SW 1271 (cell line): ENCODE data around the gene SOS2.
A peak's percentile ranks its signal among the peaks of the same experiment; 100 is the strongest.

Experiments
- DNase-seq, 2 experiments: peaks; one replicate each; lab custom pipeline; 2025; lab: John Stamatoyannopoulos, UW

Gene SOS2

DNA sequence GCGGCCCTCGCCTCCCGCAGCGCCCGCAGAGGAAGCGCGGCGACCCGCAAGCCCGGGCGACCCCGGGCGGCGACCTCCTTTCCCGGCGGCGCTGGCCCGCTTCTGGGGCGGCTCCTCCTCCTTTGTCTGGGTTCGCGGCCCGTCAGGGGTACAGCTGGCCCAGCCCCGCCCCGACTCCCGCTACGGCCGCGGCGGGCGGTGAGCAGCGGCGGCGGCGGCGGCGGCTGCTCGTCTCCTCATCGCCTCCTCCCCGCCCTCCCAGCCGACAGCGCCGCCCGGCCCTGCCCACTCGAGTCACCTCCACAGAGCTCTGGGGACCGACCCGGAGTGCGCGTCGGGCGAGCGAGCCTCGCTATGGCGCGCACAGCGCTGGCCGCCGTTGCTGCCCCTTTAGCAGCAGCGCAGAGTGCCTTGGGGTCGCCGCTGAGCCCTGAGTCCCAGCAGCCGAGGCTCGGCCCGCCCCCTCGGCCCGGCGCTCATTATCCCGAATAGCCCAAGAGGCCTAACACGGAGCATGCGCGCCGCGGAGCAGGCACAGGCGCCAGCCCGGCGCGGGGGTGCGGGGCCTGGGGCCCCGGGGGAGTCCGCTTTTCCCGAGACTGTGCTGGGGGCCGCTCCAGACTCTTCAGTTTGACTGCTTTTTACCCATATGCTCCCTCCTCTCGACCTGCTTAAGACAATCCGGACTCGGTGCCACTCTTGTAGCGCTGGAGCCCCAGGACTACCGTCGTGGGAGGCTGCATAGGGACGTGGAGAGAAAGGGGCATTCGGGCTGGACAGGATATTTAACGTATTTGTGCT lies at the start of gene SOS2:
TSS of gene SOS2 (minus strand) at position 104 of the 801 bp plus-strand sequence. CDS start 295 bp downstream, outside the sequence.
- DNase-seq = peak; percentile 59 to 90

- DNase-seq = no peak
These were observed 41.1 kb upstream of the SOS2 start for GRCh38 chr14:50272498-50272897.

DNA sequence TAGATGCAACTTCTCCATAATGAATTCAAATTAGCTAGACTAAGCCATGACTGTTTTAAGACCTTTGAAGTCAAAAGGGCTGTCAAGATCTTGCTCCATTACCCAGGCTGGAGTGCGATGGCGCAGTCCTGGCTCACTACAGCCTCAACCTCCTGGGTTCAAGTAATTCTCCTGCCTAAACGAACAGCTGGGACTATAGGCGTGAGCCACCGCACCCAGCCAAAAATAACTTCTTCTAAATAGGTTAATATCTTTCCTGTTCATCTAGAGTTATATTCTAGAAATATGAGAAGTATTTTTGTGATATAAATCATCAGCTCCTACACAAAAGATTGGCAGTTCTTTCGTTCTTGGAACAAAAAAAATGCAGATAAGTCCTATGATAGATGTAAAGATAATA lies 39.6 kb upstream of the SOS2 start:
- no peak for DNase-seq

- DNase-seq = no peak
These were observed 33.7 kb upstream of the SOS2 start for GRCh38 chr14:50265029-50265428.

GRCh38 chr14:50263321-50263720 lies 31.9 kb upstream of the SOS2 start:
- DNase-seq = no peak

DNA sequence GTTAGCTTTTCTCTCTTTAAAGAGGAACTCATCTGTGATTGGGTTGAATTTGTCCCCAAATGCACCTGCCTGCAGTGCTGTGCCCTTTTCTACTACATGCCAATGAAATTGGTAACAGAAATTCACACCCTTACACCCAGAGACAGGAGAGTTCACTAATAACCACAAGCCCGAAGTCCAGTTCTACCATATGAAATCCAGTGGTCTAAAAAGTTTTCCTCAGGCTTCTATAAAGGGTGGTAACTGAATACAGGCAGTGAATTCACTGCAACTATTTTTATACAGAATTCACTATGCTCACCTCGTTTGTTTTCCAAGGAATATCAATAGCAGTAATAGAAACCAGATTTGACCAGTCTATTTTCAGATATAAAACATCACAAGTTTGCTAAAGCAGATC lies 31.5 kb upstream of the SOS2 start:
- no peak for DNase-seq

GRCh38 chr14:50260511-50260910 lies 29.1 kb upstream of the SOS2 start:
- DNase-seq = peak in 1 of 2 experiments; percentile 25

DNA sequence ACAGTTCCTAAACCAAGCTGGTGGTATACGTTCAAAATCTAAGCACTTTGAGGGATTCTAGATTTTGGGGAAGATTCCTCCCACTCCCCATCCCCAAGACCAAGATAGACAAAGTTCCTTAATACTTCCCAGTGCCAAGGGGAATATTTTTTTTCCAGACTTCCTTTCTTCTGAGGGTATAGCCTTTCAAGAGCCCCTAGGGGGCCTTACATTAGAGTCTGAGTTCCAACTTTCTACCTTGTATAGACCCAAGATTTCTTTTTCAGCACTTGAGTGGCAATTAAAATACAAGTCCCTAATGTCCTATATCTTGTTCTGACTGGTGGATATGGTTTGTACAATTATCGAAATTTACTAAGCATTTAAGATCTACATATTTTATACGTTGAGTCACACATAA lies 28.7 kb upstream of the SOS2 start:
- peak in 1 of 2 experiments; percentile 11 for DNase-seq

- no peak for DNase-seq
These were observed 26.4 kb upstream of the SOS2 start for GRCh38 chr14:50257732-50258131.

DNA sequence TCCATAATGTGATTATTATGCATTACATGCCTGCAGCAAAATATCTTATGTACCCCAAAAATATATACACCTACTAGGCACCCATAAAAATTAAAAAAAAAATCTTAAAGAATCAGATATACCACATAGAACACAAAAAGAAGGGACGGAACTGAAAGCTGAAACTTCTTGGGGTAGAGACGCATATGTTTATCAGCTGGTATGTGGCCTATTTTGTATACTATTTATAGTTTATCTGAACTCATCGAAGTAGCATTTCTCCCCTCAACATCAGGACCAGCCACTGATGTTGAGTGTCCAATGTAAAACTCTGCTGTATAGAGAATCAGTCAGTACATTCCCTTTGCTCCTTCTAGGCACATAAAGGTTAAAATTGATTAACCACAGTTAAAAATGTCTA lies 22.9 kb upstream of the SOS2 start:
- DNase-seq = no peak

DNA sequence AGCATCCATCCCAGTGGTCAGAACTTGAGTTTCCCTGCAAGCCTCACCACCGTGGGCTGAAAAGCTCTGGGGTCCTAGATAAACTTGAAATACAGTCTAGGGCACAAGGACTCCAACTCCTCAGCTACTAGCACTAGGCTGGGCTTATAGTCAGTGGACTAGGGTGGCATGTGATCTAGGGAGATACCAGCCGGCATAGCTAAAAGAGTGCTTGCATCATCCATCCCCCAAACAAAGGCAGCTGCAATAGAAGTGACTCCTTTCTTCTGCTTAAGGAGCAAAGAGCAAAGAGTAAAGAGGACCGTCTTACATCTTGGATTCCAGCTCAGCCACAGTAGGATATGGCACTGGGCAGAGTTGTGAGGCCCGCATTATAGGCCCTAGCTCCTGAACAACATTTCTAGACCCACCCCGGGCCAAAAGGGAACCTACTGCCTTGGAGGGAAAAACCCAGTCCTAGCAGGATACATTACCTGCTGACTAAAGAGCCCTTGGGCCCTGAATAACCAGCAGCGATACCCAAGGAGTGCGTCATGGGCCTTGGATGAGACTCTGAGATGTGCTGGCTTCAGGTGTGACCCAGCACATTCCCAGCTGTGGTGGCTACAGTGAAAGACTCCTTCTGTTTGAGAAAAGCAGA lies 17.9 kb upstream of the SOS2 start:
- no peak for DNase-seq

GRCh38 chr14:50247245-50247644 lies 15.9 kb upstream of the SOS2 start:
- no peak for DNase-seq

GRCh38 chr14:50242566-50243310 lies 11.4 kb upstream of the SOS2 start:
- DNase-seq = no peak

DNA sequence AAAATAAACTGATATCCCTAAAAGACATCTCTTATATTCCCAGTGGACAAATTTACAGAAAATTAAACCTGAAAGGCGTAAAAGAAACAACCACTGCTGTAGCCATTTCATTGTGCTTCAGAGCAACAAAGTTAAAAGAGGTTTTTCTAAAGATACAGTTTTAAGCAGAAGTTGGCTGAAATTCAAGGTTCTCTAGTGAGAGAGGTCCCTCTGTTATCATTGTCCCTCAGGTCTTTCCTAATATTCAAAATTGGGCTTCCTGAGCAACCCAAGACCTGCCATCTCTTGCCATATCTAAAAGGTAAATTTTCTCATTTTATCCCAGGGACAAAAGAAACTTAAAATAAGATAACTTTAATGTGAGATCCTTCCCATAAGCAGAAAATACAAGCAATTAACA lies 10.7 kb upstream of the SOS2 start:
- DNase-seq = no peak

GRCh38 chr14:50237427-50237826 lies 6.0 kb upstream of the SOS2 start:
- DNase-seq = no peak

DNA sequence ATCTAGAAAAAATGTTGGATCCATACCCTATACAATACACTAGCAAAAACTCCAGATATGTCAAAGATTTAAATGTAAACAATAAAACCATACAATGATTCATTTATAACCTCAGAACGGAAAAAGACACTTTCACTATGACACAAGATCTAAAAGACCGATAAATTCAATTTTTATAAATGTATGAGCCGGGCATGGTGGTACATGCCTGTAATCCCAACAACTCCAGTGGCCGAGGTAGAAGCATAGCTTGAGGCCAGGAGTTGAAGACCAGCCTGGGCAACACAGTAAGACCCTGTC lies 2.5 kb upstream of the SOS2 start:
- DNase-seq = no peak

- no peak for DNase-seq
These were observed 2.0 kb upstream of the SOS2 start for GRCh38 chr14:50233166-50233950.

DNA sequence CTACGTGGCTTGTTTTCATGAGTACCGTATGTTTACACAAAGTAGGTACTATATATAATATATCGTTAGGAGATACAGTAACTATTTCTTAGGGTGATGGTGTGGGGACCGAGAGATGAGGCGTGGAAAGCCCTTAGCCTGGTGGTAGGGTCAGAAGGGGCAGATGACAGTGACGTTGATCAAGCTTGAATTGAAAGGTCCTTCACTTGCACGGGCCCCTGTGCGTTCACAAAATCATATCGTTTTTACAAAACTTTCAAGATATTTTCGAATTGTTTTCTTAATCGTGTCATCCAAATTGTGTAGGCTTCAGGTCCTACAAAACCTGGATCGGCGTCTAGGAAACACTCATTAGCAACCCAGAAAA lies 881 bp upstream of the SOS2 start:
- DNase-seq = no peak

DNA sequence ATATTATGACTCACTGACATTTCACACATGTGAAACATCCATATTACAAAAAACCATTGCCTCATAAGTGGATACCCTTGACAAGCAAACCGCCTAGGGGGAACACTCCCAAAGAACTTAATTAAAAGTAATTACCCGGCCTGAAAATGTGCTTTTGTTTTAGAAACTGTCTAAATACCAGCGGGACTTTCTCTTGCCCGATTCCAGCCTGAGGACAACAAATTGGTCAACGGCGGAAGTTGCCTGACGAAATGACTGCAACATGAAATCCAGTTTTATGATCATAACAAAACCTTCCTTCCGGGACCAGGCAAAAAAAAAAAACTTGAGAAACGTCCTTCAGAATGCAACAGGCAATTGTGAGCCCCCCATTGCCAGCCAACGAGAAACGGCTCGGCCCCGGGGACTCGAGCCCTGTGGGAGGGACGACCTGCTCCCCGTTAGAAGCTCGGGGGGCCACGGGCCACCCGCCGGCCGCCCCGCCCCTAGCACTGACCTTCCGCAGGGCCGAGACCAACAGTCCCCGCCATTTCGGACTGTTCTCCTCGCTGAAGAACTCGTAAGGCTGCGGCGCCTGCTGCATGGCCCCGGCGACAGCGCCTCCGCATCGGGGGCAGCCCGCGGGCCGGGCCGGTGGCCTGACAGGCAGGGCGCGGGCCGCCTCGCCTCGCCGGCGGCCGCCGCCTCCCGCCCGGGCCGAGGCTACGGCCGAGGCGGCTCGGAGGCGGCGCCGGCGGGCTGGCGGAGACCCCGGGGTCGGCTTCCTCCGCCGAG lies 490 bp downstream of the SOS2 start:
- DNase-seq = peak; percentile 31 to 69

GRCh38 chr14:50230401-50230700 lies 1.0 kb downstream of the SOS2 start:
- no peak for DNase-seq

- no peak for DNase-seq
These were observed 1.7 kb downstream of the SOS2 start for GRCh38 chr14:50229681-50230080.

GRCh38 chr14:50228313-50228712 lies 3.1 kb downstream of the SOS2 start:
- no peak for DNase-seq
